ENCODE data around the gene CMIP.

DNA sequence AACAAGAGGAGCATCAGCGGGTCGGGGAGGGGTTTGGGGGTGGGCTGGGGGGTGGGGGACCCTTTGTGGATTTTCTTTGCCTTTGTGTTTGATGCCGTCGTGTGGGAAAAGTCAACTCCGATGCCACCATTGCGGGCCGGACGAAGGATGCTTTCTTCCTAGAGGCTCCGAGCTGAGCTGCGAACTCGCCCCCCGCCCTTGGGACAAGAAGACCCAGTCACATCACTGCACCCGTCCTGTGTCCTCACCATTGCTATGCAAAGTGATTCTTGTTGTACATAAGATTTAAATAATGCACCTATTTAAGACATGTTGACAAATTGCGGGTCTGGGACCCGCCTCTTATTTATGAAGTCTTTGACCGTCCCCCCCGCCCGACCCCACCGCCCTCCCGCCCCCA lies 265.4 kb downstream of the CMIP start:
- TF ChIP-seq RFX5 (IDR thresholded peaks at IDR 0.05; ENCODE audit: low read length), result no peak
- TF ChIP-seq, protein P1, sequence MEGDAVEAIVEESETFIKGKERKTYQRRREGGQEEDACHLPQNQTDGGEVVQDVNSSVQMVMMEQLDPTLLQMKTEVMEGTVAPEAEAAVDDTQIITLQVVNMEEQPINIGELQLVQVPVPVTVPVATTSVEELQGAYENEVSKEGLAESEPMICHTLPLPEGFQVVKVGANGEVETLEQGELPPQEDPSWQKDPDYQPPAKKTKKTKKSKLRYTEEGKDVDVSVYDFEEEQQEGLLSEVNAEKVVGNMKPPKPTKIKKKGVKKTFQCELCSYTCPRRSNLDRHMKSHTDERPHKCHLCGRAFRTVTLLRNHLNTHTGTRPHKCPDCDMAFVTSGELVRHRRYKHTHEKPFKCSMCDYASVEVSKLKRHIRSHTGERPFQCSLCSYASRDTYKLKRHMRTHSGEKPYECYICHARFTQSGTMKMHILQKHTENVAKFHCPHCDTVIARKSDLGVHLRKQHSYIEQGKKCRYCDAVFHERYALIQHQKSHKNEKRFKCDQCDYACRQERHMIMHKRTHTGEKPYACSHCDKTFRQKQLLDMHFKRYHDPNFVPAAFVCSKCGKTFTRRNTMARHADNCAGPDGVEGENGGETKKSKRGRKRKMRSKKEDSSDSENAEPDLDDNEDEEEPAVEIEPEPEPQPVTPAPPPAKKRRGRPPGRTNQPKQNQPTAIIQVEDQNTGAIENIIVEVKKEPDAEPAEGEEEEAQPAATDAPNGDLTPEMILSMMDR (IDR thresholded peaks at IDR 0.05), result no peak
- TF ChIP-seq, protein P2, sequence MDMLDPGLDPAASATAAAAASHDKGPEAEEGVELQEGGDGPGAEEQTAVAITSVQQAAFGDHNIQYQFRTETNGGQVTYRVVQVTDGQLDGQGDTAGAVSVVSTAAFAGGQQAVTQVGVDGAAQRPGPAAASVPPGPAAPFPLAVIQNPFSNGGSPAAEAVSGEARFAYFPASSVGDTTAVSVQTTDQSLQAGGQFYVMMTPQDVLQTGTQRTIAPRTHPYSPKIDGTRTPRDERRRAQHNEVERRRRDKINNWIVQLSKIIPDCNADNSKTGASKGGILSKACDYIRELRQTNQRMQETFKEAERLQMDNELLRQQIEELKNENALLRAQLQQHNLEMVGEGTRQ (IDR thresholded peaks at IDR 0.05; ENCODE audit: borderline replicate concordance, low read depth, low read length), result no peak
- no peak for TF ChIP-seq ELF1 (IDR thresholded peaks at IDR 0.05)
- no peak for TF ChIP-seq SMC3 (IDR thresholded peaks at IDR 0.05; ENCODE audit: low read depth, low read length)
- TF ChIP-seq, protein P3, sequence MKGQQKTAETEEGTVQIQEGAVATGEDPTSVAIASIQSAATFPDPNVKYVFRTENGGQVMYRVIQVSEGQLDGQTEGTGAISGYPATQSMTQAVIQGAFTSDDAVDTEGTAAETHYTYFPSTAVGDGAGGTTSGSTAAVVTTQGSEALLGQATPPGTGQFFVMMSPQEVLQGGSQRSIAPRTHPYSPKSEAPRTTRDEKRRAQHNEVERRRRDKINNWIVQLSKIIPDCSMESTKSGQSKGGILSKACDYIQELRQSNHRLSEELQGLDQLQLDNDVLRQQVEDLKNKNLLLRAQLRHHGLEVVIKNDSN (IDR thresholded peaks at IDR 0.05; ENCODE audit: borderline replicate concordance, low read depth), result no peak
- no peak for TF ChIP-seq NFIC (IDR thresholded peaks at IDR 0.05; ENCODE audit: borderline replicate concordance)
- TF ChIP-seq FOXM1 (IDR thresholded peaks at IDR 0.05; ENCODE audit: low read depth), result no peak
- TF ChIP-seq EP300 (IDR thresholded peaks at IDR 0.05; ENCODE audit: borderline replicate concordance in 1 of 2, low read depth in 1 of 2, low read length in 1 of 2), result no peak
- TF ChIP-seq MXI1 (IDR thresholded peaks at IDR 0.05; ENCODE audit: low read depth, low read length), result no peak
- TF ChIP-seq RAD21 (IDR thresholded peaks at IDR 0.05; ENCODE audit: low read length), result no peak

Data from SK-N-SH (cell line).